Mononuclear cell (primary cell): ENCODE measurements around the gene STK32B. TPM values are rescaled to one million over a fixed set of nuclear protein-coding genes. Genes with fewer than 3 reads are reported as not detected.

Source experiments
- H3K27me3 ChIP-seq: 2 replicates; pipeline ENCODE4 v1.6.0; 2011; ENCODE audit warnings: low read length, control low read depth; ENCODE audit not compliant: insufficient read depth
- H3K4me1 ChIP-seq: 2 replicates; pipeline ENCODE4 v1.5.1; 2011; ENCODE audit warnings: mild to moderate bottlenecking, low read length, control low read depth; ENCODE audit not compliant: insufficient read depth
- H3K4me3 ChIP-seq: 2 replicates; pipeline ENCODE4 v1.5.1; 2011; ENCODE audit warnings: mild to moderate bottlenecking, low read length, moderate library complexity
- H3K9me3 ChIP-seq: 2 replicates; pipeline ENCODE4 v1.5.1; 2011; ENCODE audit warnings: low read depth, mild to moderate bottlenecking, control low read depth, low read length
- total RNA-seq: library from RNA; depleted of rRNA; stranded (reverse); fragments of >200 nt; gene quantifications from one replicate; pipeline ENCODE4 v1.2.3, GENCODE V29; 2012

STK32B gene
- total RNA-seq, 1 donor = 0.63 TPM

DNA sequence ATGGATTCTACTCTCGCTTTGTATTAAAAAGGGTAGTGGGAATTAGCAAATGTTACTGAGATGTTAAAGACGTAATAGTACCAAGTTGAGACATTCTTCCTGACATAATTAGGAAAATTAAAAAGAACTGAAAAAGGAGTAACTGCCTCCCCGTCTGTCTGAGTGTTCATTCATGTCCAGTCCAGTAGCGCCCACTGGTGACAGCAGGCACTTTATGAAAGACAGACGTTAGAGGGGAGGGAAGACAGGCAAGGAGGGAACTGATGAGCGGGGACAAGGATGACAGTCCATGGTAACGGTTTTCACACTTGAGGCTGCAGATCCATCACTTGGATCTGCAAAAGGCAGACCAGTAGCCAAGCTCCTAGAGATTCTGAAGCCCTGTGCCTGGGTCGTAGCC is 326.7 kb downstream of the STK32B start:
- Histone ChIP-seq H3K4me1 (no peaks in the 10 kb centered on the region), H3K9me3 (no peaks in the 10 kb centered on the region), H3K27me3 (no peaks in the 10 kb centered on the region), H3K4me3 (no peak overlapping the region)

DNA sequence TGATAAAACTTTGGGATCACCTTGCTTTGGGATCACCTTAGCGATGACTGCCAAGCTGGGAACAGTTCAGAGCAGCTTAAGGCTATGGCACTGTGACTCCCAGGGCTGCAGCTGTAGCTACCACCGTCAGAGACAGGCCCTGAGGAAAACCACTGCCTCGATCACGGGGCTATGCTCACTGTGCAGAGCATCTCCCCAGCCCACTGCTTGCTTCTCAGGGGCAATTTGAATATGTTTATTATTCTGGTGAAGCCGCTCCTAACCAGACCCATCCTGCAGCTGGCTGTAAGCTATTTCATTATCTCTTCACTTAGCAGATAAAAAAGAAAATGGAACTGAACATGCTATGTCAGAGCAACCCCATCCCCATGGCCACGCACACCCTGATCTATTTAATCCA is 328.6 kb downstream of the STK32B start:
- no peaks in the 10 kb centered on the region for H3K4me1 ChIP-seq
- H3K27me3 ChIP-seq = no peaks in the 10 kb centered on the region
- no peaks in the 10 kb centered on the region for H3K9me3 ChIP-seq
- no peak overlapping the region for H3K4me3 ChIP-seq

DNA sequence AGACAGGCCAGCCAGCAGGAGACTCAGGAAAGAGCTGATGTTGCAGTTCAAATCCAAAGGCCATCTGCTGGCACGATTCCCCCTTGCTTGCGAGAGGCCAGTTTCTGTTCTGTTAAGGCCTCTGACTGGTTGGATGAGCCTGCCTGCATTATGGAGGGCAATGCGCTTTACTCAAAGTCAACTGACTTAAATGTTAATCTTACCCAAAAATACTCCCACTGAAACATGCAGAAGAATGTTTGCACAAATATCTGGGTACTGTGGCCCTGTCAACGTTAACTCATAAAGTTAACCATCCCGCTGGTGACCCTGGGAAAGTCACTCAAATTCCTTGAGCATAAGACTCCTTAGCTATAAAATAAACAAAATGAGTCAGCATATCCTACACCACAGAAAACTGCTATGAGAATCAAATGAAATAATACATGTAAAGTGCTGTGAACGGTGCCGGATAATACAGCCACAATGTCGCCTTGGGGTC is 330.7 kb downstream of the STK32B start:
- no peaks in the 10 kb centered on the region for H3K27me3 ChIP-seq
- no peaks in the 10 kb centered on the region for H3K4me1 ChIP-seq
- no peak overlapping the region for H3K4me3 ChIP-seq
- H3K9me3 ChIP-seq = no peaks in the 10 kb centered on the region

DNA sequence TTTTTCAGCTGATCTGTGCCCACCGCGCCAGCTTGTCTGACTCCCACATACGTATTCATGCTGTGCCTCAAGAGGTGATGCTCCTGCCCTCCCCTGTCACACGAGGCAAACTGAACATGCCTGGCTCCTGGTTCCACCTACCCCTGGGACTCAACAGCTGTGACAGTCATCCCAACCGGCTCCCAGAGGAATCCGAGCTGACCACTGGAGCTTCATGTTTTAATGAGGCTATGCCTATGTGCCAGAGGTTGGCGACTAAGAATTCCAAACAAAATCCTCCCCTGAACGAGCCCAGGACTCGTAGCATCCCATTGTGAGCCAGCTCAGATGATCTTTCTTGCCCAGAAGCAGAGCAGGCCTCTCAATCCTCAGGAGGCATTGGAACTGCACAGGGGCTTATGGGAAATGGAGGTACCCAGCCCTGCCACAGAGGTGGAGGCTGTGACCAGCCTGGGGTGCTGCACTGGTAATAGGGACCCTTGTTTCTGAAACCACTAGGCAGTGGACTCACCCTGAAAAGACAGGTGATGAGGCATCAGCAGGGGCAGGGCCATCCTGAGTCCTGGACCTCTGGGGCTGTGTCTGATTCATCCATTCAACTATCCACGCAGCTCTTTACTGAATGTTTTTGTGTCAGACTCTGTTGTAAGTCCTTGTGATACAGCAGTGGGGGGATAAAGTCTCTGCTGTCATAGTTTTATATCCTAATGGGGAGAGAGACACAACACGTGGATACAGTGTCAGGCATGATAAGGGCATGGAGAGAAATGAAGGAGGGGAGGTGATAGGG is 332.1 kb downstream of the STK32B start:
- no peaks in the 10 kb centered on the region for H3K27me3 ChIP-seq

DNA sequence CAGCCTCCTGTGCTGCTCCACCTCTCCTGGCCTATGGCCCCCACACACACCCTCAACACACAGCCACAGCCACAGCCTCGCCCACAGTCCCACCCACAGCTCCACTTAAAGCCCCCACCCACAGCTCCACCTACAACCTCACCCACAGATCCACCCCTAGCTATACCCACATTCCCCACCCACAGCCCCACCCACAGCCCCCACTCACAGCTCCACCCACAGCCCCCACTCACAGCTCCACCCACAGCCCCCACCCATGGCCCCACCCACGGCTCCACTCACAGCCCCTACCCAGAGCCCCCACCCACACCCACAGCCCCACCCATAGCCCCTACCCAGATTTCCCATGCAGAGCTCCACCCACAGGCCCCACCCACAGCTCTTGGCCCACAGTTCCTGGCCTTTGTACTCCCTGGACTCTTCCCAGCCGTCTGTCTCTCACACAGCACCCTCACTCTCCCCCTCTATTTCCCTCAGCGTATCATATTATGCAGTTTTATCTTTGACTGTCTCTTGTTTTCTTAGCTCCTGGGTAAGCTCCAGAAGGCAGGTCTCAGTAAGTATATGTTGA is 334.5 kb downstream of the STK32B start:
- H3K27me3 ChIP-seq = no peaks in the 10 kb centered on the region
- H3K9me3 ChIP-seq = no peaks in the 10 kb centered on the region
- no peaks in the 10 kb centered on the region for H3K4me1 ChIP-seq
- H3K4me3 ChIP-seq = no peak overlapping the region

More for the DNA sequence above, 332.1 kb downstream of the STK32B start:
- Histone ChIP-seq H3K4me3 (no peak overlapping the region), H3K4me1 (no peaks in the 10 kb centered on the region), H3K9me3 (no peaks in the 10 kb centered on the region)

DNA sequence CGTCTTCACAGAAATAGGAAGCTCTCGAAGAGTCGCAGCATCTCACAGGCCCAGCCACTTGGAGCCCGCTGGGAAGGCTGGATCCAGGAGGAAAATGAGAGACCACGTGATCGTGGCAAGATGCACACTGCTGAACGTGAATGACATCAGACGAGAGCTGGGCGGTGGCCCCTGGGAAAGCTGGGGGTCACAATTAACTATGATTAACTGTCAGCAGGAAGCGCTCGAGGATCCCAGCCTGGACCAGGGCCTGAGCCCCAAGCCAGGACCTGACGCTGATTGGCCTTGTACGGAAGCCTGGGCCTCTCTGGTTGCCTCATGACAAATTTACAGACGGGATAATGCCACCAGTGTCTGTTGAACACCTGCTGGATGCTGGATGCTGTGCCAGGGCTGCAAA is 335.6 kb downstream of the STK32B start:
- Histone ChIP-seq H3K4me3 (no peak overlapping the region), H3K9me3 (no peaks in the 10 kb centered on the region), H3K4me1 (no peaks in the 10 kb centered on the region), H3K27me3 (no peaks in the 10 kb centered on the region)

DNA sequence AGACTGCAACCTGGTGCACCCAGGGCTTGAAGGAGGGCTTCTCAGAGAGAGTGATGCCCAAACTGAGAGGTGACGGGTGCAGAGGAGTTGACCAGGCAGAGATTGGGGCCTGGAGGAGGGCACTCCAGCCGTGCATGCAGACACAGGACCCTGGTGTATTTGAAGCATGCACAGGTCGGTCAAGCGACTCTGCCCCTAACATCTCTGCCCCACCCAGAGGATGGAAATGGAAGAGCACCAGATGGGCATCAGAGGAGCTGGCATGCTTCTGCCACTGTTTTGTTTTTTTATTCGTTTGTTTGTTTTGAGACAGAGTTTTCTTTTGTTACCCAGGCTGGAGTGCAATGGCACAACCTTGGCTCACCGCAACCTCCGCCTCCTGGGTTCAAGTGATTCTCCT is 336.2 kb downstream of the STK32B start:
- H3K27me3 ChIP-seq = no peaks in the 10 kb centered on the region
- H3K9me3 ChIP-seq = no peaks in the 10 kb centered on the region
- H3K4me1 ChIP-seq = no peaks in the 10 kb centered on the region
- H3K4me3 ChIP-seq = no peak overlapping the region

DNA sequence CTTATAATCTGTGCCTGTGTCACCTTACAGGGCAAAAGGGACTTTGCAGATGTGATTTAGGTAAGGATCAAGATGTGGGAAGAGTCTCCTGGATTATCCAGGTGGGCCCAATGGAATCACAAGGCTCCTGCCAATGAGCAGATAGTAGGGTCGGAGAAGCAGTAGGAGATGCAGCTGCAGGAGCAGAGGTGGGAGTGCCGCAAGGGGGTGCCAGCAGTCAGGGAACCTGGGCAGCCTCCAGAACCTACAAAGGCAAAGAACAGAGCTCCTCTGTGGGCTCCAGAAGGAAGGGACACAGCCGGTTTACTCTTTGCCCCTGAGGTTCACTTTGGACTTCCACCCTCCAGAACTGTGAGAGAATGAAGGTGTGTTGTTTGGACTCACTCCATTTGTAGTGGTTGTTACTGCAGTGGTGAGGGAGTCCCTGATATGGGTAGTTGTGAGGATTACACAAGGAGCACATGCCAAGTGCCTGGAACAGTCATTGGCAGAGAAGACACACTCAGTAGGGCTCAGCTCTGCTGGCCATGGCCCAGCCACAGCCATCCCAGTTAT is 338.6 kb downstream of the STK32B start:
- Histone ChIP-seq H3K27me3 (no peaks in the 10 kb centered on the region), H3K9me3 (no peaks in the 10 kb centered on the region), H3K4me3 (no peak overlapping the region)

DNA sequence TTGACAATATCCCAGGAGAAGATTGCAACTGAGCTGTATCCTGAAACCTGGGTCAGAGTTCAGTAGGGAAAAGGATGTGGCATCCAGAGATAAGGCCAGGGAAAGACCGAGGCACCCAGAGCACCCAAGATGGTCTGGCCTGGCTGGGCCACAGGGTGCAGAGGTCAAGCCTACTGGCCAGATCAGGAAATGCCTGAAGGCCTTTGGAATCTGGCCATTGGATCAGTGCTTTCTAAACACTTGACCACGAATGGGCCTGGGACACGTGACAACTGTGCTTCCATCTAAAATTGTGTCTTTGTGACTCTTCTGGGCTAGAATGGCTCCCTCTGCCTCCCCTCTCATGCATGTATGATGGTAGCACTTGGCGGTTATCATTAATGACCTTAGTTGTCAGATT is 340.2 kb downstream of the STK32B start:
- no peaks in the 10 kb centered on the region for H3K27me3 ChIP-seq
- no peak overlapping the region for H3K4me3 ChIP-seq
- no peaks in the 10 kb centered on the region for H3K9me3 ChIP-seq
- no peaks in the 10 kb centered on the region for H3K4me1 ChIP-seq

More for the DNA sequence above, 338.6 kb downstream of the STK32B start:
- H3K4me1 ChIP-seq = no peaks in the 10 kb centered on the region

DNA sequence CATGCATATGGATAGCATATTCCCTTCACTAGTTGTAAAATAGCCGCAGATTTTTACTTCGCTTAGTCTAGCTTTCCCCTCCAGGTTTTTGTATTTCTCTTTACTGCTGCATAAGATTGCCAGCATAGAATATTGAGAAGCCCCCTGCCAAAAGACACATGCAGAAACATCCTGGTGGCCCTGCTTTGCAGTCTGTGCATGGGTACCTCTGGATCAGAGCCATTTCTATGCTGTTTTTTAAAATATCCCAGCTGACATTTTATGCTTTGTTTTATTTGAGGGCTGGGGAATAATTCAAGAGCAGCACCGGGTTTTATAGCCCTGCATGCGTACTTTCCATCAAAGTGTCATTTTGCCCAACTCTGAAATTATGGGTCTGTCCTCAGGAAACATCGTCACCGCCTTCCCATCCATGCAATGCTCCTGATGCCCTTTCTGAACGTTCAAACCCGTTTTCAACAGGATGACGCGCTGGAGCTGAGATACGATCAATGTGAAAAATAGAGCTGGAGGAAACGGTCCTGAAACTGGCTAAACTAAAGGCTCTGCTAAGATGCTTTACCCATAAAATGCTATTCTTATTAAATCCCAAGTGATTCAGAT is 342.7 kb downstream of the STK32B start:
- Histone ChIP-seq H3K4me1 (no peaks in the 10 kb centered on the region), H3K9me3 (no peaks in the 10 kb centered on the region), H3K4me3 (no peak overlapping the region), H3K27me3 (no peaks in the 10 kb centered on the region)

DNA sequence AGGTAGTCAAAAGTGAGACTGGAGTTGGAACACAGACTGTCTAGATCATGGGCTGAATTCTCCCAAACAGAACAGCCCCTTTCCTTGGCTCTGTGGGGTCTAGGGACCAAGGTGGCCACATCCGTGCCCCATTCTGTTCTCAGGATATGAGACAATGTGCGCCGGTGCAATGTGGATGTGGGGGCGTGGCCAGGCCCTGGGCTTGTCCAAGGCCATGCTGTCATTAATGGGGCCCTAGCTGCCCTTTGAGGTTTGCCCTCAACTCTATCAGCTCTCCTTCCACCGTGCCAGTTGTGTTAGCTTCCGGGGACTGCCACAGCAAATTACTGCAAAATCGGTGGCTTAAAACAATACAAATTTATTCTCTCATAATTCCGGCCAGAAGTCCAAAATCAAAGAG is 344.5 kb downstream of the STK32B start:
- Histone ChIP-seq H3K4me1 (no peaks in the 10 kb centered on the region), H3K27me3 (no peaks in the 10 kb centered on the region), H3K9me3 (no peaks in the 10 kb centered on the region), H3K4me3 (no peak overlapping the region)

DNA sequence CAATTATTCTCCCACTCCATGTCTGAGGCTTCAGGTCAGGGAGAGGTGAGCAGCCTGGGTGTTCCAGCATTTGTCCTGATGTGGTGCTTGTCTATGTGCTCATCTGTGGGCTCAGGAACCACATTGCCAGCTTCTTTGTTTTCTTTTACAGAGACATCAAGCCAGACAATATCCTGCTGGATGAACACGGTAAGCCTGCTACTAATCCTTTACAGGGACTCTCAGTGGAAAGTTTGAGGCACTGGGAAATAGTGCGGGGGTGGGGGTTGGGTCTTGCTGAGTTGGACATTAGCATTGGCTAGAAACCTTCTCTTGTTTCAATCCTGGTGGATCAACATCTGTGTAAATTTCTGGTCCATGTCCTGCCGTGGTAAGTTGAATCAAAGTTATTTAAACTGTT is 346.8 kb downstream of the STK32B start:
- Histone ChIP-seq H3K4me1 (no peaks in the 10 kb centered on the region), H3K9me3 (no peaks in the 10 kb centered on the region), H3K4me3 (no peak overlapping the region), H3K27me3 (no peaks in the 10 kb centered on the region)

DNA sequence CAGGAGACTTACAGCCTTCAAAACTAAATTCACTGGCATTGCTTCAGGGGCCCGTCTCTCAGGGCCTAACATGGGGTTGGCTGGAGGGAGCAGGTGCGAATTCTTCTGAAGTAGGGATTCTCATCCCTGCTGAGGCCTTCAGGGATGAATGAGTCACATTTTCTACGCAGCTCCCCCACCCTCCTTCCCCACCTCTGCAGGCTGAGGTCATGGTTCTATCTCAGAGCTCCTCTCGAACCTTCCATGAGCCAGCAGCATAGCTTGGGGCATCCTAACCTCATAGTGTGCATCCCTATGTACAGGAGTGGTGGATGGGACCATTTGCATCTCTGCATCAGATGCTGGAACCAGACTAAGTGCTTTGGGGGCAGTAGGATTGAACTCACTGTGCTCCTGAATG is 347.8 kb downstream of the STK32B start:
- H3K27me3 ChIP-seq = no peaks in the 10 kb centered on the region
- no peaks in the 10 kb centered on the region for H3K9me3 ChIP-seq
- no peak overlapping the region for H3K4me3 ChIP-seq
- no peaks in the 10 kb centered on the region for H3K4me1 ChIP-seq

DNA sequence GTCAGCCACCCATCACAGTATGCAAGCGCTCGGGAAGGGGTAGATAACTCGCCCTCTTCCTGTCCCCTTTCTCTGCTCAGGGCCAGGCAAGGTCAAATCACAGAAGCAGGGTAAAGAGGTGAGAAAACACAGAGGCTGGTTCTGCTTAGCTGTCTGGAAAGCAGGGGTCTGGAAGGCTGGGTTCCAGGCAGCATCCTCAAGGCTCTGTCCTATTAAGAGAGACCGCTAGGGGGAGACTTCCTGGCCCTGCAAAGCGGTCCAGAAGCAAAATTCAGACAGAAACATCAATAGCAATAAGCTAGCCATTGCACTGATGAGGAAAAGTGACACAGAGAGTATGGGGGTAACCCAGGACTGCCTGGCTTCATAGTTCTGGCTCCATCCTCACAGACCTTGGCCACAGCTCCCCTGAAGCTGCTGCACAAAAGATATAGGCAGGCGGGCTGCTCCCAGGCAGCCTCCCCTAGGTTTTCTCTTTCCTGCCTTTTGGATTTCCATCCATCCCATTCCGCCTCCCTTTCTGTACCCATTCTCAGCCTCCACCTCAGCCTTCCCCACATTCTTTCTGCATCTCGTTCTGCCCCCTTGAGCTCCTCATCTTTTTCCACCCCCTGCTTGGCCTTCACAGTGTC is 348.6 kb downstream of the STK32B start:
- no peaks in the 10 kb centered on the region for H3K4me1 ChIP-seq
- H3K9me3 ChIP-seq = no peaks in the 10 kb centered on the region
- no peaks in the 10 kb centered on the region for H3K27me3 ChIP-seq
- no peak overlapping the region for H3K4me3 ChIP-seq
